Right cardiac atrium (tissue), 5 donors: ENCODE results near the gene ANXA4. TPM values are rescaled to one million over a fixed set of nuclear protein-coding genes. Genes with fewer than 3 reads are reported as not detected.

ENCODE experiments used
- ATAC-seq, 2 donors: fragments of 200-7000 bp; cut with Tn5 transposase; one replicate each; pipeline versions ENCODE4 v1.8.0 to v1.9.1; 2020; ENCODE audit warnings: moderate library complexity in 2 of 2, mild to moderate bottlenecking in 1 of 2
- DNase-seq, 3 donors: peaks; one replicate each; pipeline ENCODE4 v3.0.0-alpha.2; 2020
- H3K27ac ChIP-seq: one replicate; pipeline ENCODE4 v1.5.1; 2013; ENCODE audit warnings: mild to moderate bottlenecking, low read length, control low read depth, moderate library complexity
- H3K27me3 ChIP-seq: one replicate; pipeline ENCODE4 v1.6.1; 2013; ENCODE audit not compliant: control insufficient read depth, insufficient read depth
- H3K4me1 ChIP-seq: one replicate; pipeline ENCODE4 v1.6.1; 2013; ENCODE audit warnings: low read length; ENCODE audit not compliant: control insufficient read depth, insufficient read depth
- H3K4me3 ChIP-seq: one replicate; pipeline ENCODE4 v1.5.1; 2013; ENCODE audit warnings: low read length, control low read depth
- H3K9me3 ChIP-seq: one replicate; pipeline ENCODE4 v1.6.1; 2013; ENCODE audit warnings: low read length; ENCODE audit not compliant: control insufficient read depth
- WGBS: extraction: QIAGEN DNeasy Blood & Tissue Kit; methylation state at CpG from one replicate; pipeline ENCODE4 v1.1.7; 2013; 5-methylcytosine and 5-hydroxymethylcytosine counted together
- intact Hi-C, 4 donors: fragments of 100-400 bp; cut with DNase I; formaldehyde crosslinking; loops; one replicate each; pipeline versions ENCODE4 v1.11.0 to v1.14.0; 2022 to 2023
- long read RNA-seq, 4 donors: library from polyadenylated mRNA; unstranded; transcript quantifications; one replicate each; pipeline ENCODE4 v2.0.0, GENCODE V29; 2020 to 2021
- polyA plus RNA-seq: library from polyadenylated mRNA; stranded (reverse); fragments of 200-250 nt; gene quantifications from one replicate; pipeline ENCODE4 v1.2.3, GENCODE V29; 2013
- total RNA-seq, 4 donors: library from RNA; stranded (reverse); fragmentation: NEBNext Ultra II Directional; extraction: Animal tissue kit (Norgen Biotek cat#: 25700); gene quantifications; one replicate each; pipeline ENCODE4 v1.2.1, GENCODE V29; 2021
- donor health status: healthy with polysubstance abuse.
- donor health status: DM: no; HTN: yes; CAD: no.
- donor health status: DM: no; HTN: no; CAD: no.
- donor health status: DM: no; HTN: yes; CAD: no; lungs with severe emphysema.
- donor health status: DM: yes; HTN: yes; CAD: no.

Gene ANXA4
- total RNA-seq (10 to 100 TPM; 27.1 to 43.7 (median 33.9) TPM), polyA plus RNA-seq (15.4 TPM)
- long read RNA-seq, donor 1, transcript ANXA4-201 (13 exons, 2,799 nt) = major isoform, 21 of 36 reads
- long read RNA-seq, donor 1, partial matches to known transcripts = 6 of 36 reads
- long read RNA-seq, donor 1, other reads (novel, unspliced or antisense) = 9 of 36 reads
- long read RNA-seq, donor 2, transcript ANXA4-201 (13 exons, 2,799 nt) = major isoform, 23 of 25 reads
- long read RNA-seq, donor 2, partial matches to known transcripts = 0 of 25 reads
- long read RNA-seq, donor 2, other reads (novel, unspliced or antisense) = 2 of 25 reads
- long read RNA-seq, donor 3, transcript ANXA4-201 (13 exons, 2,799 nt) = major isoform, 84 of 116 reads
- long read RNA-seq, donor 3, partial matches to known transcripts = 6 of 116 reads
- long read RNA-seq, donor 3, other reads (novel, unspliced or antisense) = 26 of 116 reads
- long read RNA-seq, donor 4, transcript ANXA4-201 (13 exons, 2,799 nt) = major isoform, 17 of 24 reads
- long read RNA-seq, donor 4, partial matches to known transcripts = 3 of 24 reads
- long read RNA-seq, donor 4, other reads (novel, unspliced or antisense) = 4 of 24 reads

- Histone ChIP-seq H3K4me3 (peak within 1 kb of the TSS; percentile 81), H3K27ac (peak within 1 kb of the TSS; percentile 22), H3K4me1 (peaks cover 2% of the 10 kb centered on the region), H3K27me3 (no peaks in the 10 kb centered on the region), H3K9me3 (no peaks in the 10 kb centered on the region)
- DNase-seq (peak; percentile 83 to 94 (median 88)), ATAC-seq (peak; percentile 95 to 97)
- intact Hi-C loops = loop anchor here in 1 of 4 donors (10.0 kb wide), 1 partner anchor 53 kb away; no protein-coding TSS in a partner anchor
- under 1% methylated on average over 75 of the region's 75 CpGs for WGBS
Observed at GRCh38 chr2:69741575-69742321, at the start of gene ANXA4. TSS of gene ANXA4 (plus strand) at chr2:69742134. CDS start at chr2:69781566, 39,432 bp downstream.

- no peaks in the 10 kb centered on the region for H3K27me3 ChIP-seq
- no peak for ATAC-seq
- H3K4me1 ChIP-seq = peaks cover under 1% of the 10 kb centered on the region
- H3K4me3 ChIP-seq = no peak overlapping the region
- intact Hi-C loops = no loop called here
- no peak overlapping the region for H3K27ac ChIP-seq
- no peaks in the 10 kb centered on the region for H3K9me3 ChIP-seq
- WGBS = 98% methylated on average over 2 of the region's 2 CpGs
- no peak for DNase-seq
Observed at GRCh38 chr2:69692424-69692823, 49.5 kb upstream of the ANXA4 start.

GRCh38 chr2:69693059-69693774, 48.7 kb upstream of the ANXA4 start:
- WGBS = 85% methylated on average over 4 of the region's 4 CpGs
- H3K9me3 ChIP-seq = no peaks in the 10 kb centered on the region
- DNase-seq (peak in 1 of 3 donors; percentile 53), ATAC-seq (no peak)
- no peaks in the 10 kb centered on the region for H3K27me3 ChIP-seq
- H3K4me3 ChIP-seq = no peak overlapping the region
- no peaks in the 10 kb centered on the region for H3K4me1 ChIP-seq
- intact Hi-C loops = no loop called here
- no peak overlapping the region for H3K27ac ChIP-seq

- ATAC-seq = no peak
- no peak overlapping the region for H3K27ac ChIP-seq
- no peaks in the 10 kb centered on the region for H3K4me1 ChIP-seq
- WGBS = 74% methylated on average over 6 of the region's 6 CpGs
- no peaks in the 10 kb centered on the region for H3K9me3 ChIP-seq
- no peaks in the 10 kb centered on the region for H3K27me3 ChIP-seq
- H3K4me3 ChIP-seq = no peak overlapping the region
- no peak for DNase-seq
- intact Hi-C loops = no loop called here
Observed at GRCh38 chr2:69693775-69694450, 48.0 kb upstream of the ANXA4 start.

- H3K4me3 ChIP-seq = no peak overlapping the region
- WGBS = 72% methylated on average over 12 of the region's 12 CpGs
- intact Hi-C loops = no loop called here
- H3K27me3 ChIP-seq = no peaks in the 10 kb centered on the region
- no peaks in the 10 kb centered on the region for H3K9me3 ChIP-seq
- ATAC-seq = no peak
- H3K27ac ChIP-seq = no peak overlapping the region
- no peaks in the 10 kb centered on the region for H3K4me1 ChIP-seq
- DNase-seq = no peak
Observed at GRCh38 chr2:69694894-69695849, 46.8 kb upstream of the ANXA4 start.

GRCh38 chr2:69695850-69696216, 46.1 kb upstream of the ANXA4 start:
- Histone ChIP-seq H3K4me3 (no peak overlapping the region), H3K4me1 (no peaks in the 10 kb centered on the region), H3K27me3 (no peaks in the 10 kb centered on the region), H3K9me3 (no peaks in the 10 kb centered on the region), H3K27ac (no peak overlapping the region)
- 70% methylated on average over 2 of the region's 2 CpGs for WGBS
- intact Hi-C loops = no loop called here
- ATAC-seq (no peak), DNase-seq (no peak)

- H3K27ac ChIP-seq = no peak overlapping the region
- intact Hi-C loops = no loop called here
- H3K27me3 ChIP-seq = no peaks in the 10 kb centered on the region
- no peaks in the 10 kb centered on the region for H3K9me3 ChIP-seq
- no peak overlapping the region for H3K4me3 ChIP-seq
- ATAC-seq (no peak), DNase-seq (no peak)
- H3K4me1 ChIP-seq = no peaks in the 10 kb centered on the region
- 93% methylated on average over 5 of the region's 5 CpGs for WGBS
Observed at GRCh38 chr2:69700381-69700780, 41.6 kb upstream of the ANXA4 start.

- intact Hi-C loops = no loop called here
- Histone ChIP-seq H3K27ac (no peak overlapping the region), H3K4me3 (no peak overlapping the region), H3K27me3 (no peaks in the 10 kb centered on the region), H3K4me1 (no peaks in the 10 kb centered on the region), H3K9me3 (no peaks in the 10 kb centered on the region)
- ATAC-seq = no peak
- WGBS = 86% methylated on average over 9 of the region's 9 CpGs
- DNase-seq = no peak
Observed at GRCh38 chr2:69701100-69701945, 40.6 kb upstream of the ANXA4 start.

GRCh38 chr2:69703189-69703588, 38.7 kb upstream of the ANXA4 start:
- DNase-seq = no peak
- intact Hi-C loops = no loop called here
- H3K27me3 ChIP-seq = no peaks in the 10 kb centered on the region
- H3K4me1 ChIP-seq = no peaks in the 10 kb centered on the region
- H3K9me3 ChIP-seq = no peaks in the 10 kb centered on the region
- 64% methylated on average over 3 of the region's 3 CpGs for WGBS
- no peak overlapping the region for H3K4me3 ChIP-seq
- no peak for ATAC-seq
- no peak overlapping the region for H3K27ac ChIP-seq
